SH-SY5Y (cell line): Measurements from ENCODE around the gene RNF113B.

ENCODE experiments used
- GATA2 ChIP-seq: IDR thresholded peaks from 2 replicates; pipeline ENCODE4 v1.6.1; 2011; ENCODE audit warnings: mild to moderate bottlenecking, low read depth, low read length
- GATA3 ChIP-seq: IDR thresholded peaks from 2 replicates; pipeline ENCODE4 v1.6.1; 2011; ENCODE audit warnings: low read depth, mild to moderate bottlenecking, low read length, moderate library complexity

GRCh38 chr13:98181111-98181815 lies 4.2 kb upstream of the RNF113B start:
- TF ChIP-seq GATA2 (no peak), GATA3 (no peak)
